Fibroblast of mammary gland (primary cell): ENCODE results near the gene CTDNEP1.

Source experiments
- DNase-seq: peaks from one replicate; pipeline ENCODE4 v3.0.0-alpha.2; 2010; ENCODE audit warnings: low read depth
- H3K4me3 ChIP-seq: 2 replicates; pipeline ENCODE4 v1.5.1; 2011; ENCODE audit warnings: low read depth, mild to moderate bottlenecking, low read length, moderate library complexity; ENCODE audit not compliant: control insufficient read depth
- TF ChIP-seq, protein P1 (sequence below): conservative IDR thresholded peaks from 2 replicates; pipeline ENCODE4 v1.5.1; 2011; ENCODE audit warnings: low read depth, low read length, inconsistent platforms; ENCODE audit not compliant: control insufficient read depth, insufficient read depth

Gene CTDNEP1

DNA sequence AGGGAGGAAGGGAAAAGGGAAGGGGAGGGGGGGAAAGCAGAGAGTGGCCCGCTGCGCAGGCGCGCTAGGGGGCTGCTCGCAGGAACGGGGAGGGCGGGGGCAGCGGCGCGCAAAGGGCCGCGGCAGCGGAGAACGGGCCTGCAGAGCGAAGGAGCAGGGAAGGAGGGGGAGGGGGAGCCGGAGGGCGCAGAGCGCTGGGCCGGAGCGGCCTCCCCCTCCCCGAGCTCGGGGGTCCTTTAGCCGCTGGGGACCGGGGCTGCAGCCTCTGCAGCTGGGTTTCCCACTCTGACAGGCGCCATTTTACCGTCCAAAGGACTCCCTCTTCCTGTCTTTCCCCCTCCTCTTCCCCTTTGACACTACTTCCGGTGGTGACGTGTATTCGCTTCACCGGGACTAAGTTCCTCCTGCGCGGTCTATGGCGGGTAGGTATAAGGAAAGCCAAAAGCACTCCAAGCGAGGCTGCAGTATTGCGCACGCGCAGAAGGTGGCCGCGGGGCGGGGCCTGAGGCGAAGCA, at the start of gene CTDNEP1:
Gene CTDNEP1 (minus strand): TSS at position 74 of the 515 bp plus-strand sequence. CDS start 438 bp downstream, outside the sequence.
- TF ChIP-seq, protein P1, sequence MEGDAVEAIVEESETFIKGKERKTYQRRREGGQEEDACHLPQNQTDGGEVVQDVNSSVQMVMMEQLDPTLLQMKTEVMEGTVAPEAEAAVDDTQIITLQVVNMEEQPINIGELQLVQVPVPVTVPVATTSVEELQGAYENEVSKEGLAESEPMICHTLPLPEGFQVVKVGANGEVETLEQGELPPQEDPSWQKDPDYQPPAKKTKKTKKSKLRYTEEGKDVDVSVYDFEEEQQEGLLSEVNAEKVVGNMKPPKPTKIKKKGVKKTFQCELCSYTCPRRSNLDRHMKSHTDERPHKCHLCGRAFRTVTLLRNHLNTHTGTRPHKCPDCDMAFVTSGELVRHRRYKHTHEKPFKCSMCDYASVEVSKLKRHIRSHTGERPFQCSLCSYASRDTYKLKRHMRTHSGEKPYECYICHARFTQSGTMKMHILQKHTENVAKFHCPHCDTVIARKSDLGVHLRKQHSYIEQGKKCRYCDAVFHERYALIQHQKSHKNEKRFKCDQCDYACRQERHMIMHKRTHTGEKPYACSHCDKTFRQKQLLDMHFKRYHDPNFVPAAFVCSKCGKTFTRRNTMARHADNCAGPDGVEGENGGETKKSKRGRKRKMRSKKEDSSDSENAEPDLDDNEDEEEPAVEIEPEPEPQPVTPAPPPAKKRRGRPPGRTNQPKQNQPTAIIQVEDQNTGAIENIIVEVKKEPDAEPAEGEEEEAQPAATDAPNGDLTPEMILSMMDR, result no peak
- H3K4me3 ChIP-seq, result peak within 1 kb of the TSS; percentile 94

DNA sequence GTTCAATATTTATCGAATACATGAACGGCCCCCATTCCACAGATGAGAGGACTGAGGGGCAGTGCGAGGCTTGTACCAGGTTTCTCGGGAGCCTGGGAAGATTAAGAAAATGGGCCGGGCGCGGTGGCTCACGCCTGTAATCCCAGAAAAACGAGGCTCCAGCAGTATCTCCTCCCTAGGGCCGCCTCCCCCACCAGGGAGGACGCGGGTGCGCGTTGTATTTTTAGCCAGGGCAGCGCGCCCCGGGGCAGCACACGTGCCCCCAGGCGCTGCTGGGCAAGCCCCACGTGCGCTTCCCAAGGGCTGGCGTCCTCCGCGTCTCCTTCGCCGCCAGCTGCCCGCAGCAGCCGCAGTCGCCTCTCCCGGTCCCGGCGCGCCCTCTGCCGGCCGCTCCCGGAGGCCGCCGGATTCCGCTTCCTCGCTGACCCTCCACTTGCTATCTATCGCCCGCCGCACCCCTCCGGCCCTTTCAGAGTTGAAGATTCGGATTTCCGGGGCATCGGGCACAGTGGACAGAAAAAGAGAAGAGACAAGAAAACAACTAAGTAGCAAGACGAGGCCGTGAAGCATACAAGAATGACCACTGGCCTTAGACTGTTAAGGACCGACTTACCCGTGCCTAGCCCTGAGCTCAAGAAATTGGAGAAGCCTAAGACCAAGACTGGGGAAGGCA, 44.8 kb upstream of the CTDNEP1 start:
- TF ChIP-seq, protein P1, result peak; percentile 39
- no peak overlapping the region for H3K4me3 ChIP-seq
- peak; percentile 70 for DNase-seq

More for the DNA sequence above, at the start of gene CTDNEP1:
- DNase-seq, result peak; percentile 100

DNA sequence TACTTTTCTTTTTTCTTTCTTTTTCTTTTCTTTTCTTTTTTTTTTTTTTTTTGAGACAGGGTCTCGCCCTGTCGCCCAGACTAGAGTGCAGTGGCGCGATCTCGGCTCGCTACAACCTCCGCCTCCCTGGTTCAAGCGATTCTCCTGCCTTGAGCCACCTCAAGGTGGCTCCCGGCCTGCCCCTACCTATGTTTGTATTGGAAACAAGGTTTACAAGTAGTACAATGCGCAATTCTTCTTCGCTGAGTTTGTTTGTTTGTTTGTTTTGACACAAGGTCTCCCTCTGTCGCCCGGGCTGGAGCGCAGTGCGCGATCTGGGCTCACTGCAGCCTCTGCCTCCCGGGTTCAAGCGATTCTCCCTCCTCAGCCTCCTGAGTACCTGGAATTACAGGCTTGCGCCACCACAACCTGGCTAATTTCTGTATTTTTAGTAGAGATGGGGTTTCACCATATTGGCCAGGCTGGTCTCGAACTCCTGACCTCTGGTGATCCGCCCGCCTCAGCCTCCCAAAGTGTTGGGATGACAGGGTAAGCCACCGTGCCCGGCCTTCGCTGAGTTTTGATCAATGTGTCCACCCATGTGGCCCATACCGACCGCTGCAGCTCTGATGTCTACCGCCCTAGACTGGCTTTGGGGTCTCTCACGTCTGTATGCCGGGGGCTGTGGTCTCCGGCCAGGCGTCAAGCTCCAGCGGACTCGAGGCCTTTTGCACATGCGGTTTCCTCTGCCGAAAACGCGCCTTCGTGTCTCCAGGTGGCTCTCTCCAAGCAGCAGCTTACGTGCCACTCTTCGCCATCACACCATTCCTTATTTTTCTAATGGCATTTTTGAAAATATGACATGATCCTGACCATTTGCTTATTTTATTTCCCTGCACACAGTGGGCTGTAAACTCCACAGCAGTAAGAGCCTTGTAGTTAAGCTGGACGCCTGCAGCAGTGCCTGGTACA, 44.0 kb upstream of the CTDNEP1 start:
- no peak overlapping the region for H3K4me3 ChIP-seq
- TF ChIP-seq, protein P1, result no peak
- no peak for DNase-seq

DNA sequence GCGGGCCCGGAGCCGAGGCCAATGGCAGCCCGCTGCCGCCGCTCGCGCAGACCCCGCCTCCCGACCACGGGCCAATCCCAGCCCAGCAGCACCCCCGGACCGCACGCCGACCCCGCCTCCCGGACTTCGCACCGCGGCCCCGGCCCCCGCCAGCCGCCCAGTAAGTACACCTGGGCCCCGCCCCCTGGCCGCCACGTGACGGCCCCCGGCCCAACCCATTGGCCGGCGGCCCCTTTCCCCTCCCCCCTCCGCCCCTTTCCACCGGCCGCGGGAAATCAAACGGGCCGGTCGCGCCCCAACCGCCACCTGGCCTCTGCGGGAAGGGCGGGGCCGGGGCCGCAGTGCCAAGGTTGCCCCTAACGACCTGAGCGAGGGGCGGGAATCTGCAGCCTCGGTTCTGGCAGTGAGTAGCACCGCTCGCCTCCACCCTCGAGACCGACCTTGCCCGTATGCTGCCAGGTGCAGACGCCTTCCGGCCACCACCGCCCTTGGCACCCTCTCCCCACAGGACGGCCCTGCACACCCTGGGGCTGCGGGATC, 43.1 kb upstream of the CTDNEP1 start, which contains the start of gene YBX2:
Gene YBX2 (minus strand): TSS at position 26 of the 540 bp plus-strand sequence. CDS start 139 bp downstream, outside the sequence.
- H3K4me3 ChIP-seq, result no peak within 1 kb of the TSS
- TF ChIP-seq, protein P1, result no peak
- no peak for DNase-seq

DNA sequence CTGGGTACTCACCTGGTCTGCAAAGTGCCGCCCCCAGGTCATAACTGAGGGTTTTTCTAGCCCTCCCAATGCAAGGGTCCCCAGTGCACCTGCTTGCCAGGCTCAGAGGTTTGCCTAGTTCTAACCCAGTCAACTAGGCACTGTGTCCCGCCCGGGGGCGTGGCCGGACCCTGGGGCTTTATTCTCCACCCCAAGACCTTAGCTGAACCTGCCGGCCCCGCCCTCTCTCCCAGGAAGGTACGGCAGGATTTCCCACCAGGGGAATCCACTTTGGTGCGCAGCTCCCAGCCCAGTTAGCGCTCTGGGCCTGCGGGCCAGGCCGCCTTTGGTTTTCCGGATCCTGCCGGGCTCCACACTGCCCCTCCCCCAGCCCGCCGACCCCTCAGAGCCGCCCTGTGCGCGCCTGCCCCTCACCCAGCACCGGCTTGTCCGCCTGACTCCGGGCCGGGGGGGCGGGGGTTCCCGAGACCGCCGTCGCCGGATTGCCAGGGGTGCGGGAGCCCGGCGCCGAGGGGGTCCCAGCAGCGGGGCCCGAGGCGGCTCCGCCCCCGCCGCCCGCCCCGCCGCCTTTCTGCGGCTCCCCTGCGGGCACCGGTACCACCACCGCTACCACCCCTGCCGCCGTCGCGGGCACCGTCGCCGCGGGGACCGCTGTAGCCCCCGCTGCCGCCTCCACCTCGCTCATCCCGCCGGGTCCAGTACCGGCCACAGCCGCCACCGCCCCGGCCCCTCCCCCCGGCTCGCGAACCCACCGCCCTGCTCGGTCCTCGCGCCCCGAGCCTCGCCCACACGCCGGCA, 42.5 kb upstream of the CTDNEP1 start:
- TF ChIP-seq, protein P1, result no peak
- no peak overlapping the region for H3K4me3 ChIP-seq

DNA sequence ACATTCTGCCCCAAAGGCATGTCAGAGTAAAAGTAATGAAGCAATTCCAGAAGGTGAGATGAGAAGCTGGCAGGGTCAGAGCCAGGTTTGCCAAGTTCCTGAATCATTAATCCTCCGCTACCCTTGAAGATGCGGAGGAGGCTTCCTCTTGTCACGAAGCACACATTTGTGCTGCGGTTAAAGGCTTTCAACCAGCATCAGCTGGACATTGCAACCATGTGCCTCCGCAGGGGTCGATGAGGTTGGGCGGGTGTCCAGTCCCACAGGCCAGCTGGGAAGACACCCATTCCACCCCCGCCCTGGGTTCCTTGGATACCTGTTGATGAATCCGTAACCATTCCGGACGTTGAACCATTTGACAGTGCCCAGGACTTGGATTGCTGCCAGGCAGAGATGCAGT, 41.6 kb upstream of the CTDNEP1 start:
- TF ChIP-seq, protein P1, result no peak
- no peak for DNase-seq
- H3K4me3 ChIP-seq, result no peak overlapping the region

More for the DNA sequence above, 42.5 kb upstream of the CTDNEP1 start:
- no peak for DNase-seq
